GM12864 (cell line): ENCODE data around the gene HLA-DOA.

Experiments used
- DNase-seq: peaks from one replicate; pipeline ENCODE4 v3.0.0-alpha.2; 2011; ENCODE audit warnings: low read depth
- H3K4me3 ChIP-seq: 2 replicates; pipeline ENCODE4 v1.5.1; 2011; ENCODE audit warnings: mild to moderate bottlenecking, low read depth, low read length, control low read depth
- CTCF ChIP-seq: IDR thresholded peaks from 2 replicates; pipeline ENCODE4 v1.5.1; 2011; ENCODE audit warnings: low read depth, mild to moderate bottlenecking, moderate library complexity, low read length, control low read depth, inconsistent platforms; ENCODE audit errors: missing control alignments

HLA-DOA gene

GRCh38 chr6:33008944-33009861 is at the start of gene HLA-DOA:
Gene HLA-DOA (minus strand): TSS chr6:33009591.
- peak; percentile 85 for DNase-seq
- TF ChIP-seq CTCF: no peak
- peak within 1 kb of the TSS; percentile 99 for H3K4me3 ChIP-seq

DNA sequence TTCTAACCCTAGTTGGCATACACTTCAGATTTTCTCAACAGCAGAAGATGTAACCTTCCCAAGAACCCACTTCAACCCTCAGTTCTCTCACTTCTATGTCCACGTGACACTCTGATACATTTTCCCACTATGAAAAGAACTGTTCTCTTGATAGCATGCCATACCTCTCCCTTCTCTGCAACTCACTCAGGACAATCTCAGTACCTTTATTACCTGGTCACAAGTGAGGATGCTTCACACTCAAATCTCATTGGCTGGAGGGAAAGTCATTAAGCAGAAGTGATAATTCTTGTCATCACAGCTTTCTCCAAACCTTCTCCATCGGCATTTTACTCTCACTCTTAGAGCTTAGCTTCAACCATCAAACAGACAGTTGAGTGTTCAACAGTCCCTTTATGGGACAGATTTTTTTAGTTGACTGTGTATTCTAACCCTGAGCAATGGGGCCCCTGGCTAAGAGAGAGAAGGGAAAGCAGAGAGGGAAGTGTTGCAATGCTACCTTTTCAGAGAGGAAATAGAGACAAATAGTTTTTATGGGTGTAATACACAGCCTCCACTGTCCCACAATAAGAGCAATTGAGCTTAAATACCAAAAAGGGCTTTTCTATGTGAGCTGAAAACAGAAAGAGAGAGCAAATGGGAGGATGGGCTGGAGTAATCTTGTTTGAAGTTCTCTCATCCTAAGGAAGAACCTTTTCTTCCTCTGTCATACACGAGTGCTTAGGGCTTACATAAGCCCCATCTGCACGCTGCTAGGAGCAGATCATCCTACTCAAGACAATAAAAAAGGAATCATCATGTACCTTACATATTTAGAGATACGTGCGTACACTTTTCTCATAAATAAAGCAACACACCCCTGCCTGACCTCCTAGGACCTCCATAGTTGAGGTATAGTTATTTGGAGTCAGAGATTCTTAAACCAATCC is 48.1 kb upstream of the HLA-DOA start:
- H3K4me3 ChIP-seq: no peak overlapping the region
- no peak for DNase-seq
- TF ChIP-seq CTCF: no peak

- DNase-seq: no peak
- no peak for TF ChIP-seq CTCF
- no peak overlapping the region for H3K4me3 ChIP-seq
Observed at GRCh38 chr6:33053230-33053629, 43.8 kb upstream of the HLA-DOA start.

DNA sequence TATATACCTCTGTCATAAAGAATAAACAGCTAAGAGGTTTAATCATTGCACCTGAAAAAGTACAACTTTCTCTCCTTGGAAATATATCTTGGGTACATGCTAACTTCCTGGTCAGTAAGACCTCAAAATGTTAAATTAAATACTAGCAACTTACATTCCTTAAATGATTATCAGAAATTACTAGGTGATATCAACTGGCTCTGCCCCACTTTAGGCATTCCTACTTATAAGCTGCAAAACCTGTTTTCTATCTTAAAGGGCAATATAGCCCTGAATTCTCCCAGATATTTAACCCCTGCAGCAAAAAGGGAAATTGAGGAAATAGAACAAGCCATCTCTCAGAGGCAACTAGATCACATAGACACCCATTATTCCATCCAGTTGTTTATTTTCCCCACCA is 43.2 kb upstream of the HLA-DOA start:
- DNase-seq: no peak
- no peak overlapping the region for H3K4me3 ChIP-seq

DNA sequence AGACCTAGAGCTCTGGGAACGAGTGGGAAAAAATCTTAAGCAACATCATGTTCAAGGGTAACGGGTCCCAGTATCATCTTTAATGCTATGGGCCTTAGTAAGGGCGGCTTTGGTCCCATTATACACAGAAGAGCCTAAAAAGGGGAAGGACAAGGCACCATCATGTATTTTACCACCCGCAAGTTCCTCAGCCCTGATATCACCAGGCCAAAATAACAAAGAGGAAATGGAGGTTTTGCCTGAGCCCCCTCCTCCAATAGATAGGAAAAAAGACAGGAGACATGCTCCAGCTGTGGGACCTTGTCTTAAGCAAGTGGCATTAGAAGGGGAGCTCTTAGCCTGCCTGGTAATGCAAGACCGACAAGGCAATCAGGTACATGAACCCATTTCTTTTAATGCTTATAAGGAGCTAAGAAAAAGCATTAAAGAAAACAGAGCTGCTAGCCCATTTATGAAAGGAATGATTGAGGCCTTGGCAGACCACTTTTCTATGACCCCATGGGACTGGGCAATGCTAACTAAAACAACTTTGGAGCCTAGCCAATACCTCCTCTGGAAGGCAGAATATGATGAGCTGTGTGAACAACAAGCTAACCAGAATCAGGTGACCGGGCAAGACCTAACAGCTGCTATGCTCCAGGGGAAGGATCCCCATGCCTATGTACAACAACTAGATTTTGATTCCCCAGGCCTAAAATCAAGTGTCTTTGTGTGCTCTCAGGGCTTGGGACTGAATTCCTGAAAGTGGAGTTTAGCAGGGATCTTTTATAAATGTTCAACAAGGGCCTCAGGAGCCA is 40.8 kb upstream of the HLA-DOA start:
- no peak for DNase-seq

More for the DNA sequence above, 43.2 kb upstream of the HLA-DOA start:
- TF ChIP-seq CTCF: no peak

More for the DNA sequence above, 40.8 kb upstream of the HLA-DOA start:
- no peak for TF ChIP-seq CTCF
- H3K4me3 ChIP-seq: no peak overlapping the region
